ENCODE results near the gene DDX54.
"Not testable (repeated sequence)": the region's sequence is repeated elsewhere in the genome, so short reads cannot be mapped to it uniquely, and the experiment has no call there.

Gene DDX54

DNA sequence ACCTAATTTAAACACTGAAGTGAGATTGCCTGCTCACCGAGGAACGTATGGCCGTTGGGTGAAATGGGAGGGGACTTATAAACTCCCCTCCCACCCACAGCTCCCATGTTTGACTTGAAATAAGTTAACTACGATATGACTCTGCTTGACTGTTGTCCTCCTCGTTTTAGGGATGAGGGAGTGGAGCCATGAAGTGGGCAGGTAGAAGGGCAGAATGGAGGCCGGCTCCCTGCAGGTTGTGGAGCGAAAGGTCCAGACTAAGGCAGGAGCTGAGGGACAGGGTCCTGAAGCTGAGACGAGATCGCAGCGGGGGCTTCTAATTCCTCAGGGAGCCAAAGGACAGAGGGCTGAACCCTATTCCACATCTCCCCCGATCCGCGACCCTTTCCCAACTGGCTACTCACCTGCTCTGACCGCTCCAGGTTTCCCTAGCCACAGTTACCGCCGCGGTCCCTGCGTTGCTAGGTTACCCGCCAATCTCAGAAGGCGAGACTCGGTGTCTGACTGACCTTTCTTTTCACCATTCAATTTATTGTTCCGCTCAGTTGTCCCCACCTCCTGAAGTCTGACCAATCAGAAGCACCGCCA, 35.4 kb upstream of the DDX54 start:
- DNase-seq (ENCODE audit: low read depth), result no peak

DNA sequence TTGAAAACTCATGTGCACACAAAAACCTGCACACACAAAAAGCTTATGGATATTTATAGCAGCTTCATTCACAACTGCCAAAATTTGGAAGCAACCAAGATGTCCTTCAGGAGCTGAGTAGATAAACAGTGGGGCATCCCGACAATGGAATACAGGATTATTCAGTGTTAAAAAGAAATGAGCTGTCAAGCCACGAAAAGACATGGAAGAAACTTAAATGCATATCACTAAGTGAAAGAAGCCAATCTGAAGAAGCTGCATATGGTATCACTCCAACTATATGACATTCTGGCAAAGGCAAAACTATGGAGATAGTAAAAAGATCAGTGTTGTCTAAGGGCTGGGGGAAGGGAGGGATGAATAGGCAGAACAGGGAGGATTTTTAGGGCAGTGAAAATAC, 30.7 kb upstream of the DDX54 start:
- DNase-seq (ENCODE audit: low read depth), result no peak

DNA sequence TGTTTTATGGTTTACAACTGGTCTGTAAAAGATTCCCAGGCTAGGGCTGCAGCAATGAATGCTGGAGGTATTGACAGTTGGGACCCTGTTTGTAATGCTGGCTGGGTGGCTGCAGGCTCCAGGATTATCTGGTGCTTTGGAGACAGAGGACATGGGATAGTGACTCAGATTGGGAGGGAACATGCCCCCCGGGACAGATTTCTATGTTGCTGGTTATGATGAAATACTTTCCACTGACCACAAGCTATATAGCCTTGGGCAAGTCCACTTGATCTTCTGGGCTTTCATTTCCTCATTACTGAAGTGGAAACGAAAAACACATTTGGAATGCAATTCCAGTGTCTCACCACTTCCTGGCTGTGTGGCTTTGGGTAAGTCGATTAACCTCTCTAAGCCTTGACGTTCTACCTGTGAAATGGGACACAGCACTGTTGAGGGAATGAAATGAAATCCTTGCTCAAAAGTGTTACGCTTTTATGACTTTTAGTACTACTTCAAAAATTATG, 29.7 kb upstream of the DDX54 start:
- DNase-seq (ENCODE audit: low read depth), result peak; percentile 97

DNA sequence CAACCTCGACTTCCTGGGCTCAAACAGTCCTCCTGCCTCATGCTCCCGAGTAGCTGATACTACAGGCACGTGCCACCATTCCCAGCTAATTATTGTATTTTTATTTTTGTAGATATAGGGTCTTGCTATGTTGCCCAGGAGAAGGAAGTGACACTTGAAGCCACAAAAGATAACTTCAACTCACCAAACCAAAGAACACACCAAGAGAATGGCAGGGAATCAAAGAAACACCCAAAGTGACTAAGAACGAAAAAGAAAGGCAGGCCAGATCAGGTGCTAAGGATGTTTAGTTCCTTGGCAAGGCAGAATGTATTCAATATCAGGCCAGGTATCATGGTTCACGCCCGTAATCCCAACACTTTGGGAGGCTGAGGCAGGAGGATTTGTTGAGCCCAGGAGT, 25.9 kb upstream of the DDX54 start:
- no peak for DNase-seq (ENCODE audit: low read depth)

DNA sequence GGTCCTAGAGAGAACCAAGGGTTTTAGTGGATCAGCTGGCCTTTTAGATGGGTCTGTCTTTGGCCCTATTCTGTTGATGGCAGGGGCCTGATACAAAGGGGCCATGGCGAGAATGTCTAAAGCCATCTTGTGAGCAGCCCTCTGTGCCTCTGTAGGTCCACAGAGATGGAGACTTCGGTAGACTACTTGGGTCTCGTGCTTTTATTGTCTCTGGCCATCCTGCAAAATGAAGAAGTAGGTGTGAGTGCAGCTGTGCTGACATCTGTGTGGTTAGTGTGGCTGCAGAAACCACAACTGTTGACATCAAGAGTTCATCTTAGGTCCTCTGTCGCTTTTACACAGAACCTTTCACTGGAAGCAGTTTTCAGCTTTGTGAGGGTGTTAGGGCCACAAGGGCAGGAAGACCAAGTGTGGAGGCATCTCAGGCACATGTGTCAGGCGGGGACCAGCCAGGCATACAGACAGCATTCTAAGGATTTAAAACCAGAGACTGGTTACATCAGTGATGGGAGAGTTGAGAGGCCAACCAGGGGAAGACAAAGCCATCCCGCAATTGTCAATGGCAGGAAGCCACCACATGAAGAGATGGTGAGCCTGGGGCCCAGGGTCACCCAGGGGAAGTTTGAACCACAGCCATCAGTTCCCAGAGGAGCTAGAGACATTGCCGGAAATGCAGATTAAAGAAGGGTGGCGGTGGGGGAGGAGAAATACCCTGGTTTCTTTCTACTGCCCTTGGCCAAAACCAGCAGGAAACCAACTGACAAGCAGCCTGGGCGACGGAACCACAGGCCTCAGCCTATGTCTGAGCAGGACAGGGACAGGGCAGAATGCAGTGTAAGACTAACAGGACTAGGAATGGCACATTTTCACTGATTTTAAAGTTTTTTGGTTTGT, 23.0 kb upstream of the DDX54 start:
- DNase-seq (ENCODE audit: low read depth), result no peak

DNA sequence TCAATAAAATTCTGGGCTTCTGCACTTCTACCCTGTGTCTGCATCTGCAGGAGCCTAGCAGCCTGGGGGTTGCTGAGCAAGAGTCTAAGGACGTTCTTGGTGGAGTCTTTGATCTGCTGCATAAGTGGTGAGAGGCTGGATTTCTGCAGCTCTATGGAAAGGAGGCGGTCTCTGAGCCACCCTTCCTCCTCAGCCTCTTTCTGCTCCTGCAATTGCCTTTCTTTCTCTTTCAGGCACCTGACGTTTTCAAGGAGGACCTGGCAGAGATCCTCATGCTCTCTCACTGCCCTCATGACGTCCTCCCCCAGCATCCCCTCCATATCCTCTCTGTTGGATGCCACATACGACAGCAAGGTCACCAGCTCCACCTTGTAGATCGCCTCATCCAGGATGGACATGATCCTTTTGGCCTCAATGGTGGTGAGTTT, 22.3 kb upstream of the DDX54 start:
- no peak for DNase-seq (ENCODE audit: low read depth)

DNA sequence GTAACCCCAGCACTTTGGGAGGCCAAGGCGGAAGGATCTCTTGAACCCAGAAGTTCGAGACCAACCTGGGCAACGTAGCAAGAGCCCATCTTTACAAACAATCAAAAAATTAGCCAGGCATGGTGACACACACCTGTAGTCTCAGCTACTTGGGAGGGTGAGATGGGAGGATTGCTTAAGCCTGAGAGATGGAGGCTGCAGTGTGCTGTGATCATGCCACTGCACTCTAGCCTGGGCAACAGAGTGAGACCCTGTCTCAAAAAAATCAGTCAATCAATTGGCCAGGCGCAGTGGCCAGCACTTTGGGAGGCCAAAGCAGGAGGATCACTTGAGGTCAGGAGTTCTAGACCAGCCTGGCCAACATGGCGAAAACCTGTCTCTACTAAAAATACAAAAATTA, 21.5 kb upstream of the DDX54 start:
- not testable (repeated sequence) for DNase-seq (ENCODE audit: low read depth)

DNA sequence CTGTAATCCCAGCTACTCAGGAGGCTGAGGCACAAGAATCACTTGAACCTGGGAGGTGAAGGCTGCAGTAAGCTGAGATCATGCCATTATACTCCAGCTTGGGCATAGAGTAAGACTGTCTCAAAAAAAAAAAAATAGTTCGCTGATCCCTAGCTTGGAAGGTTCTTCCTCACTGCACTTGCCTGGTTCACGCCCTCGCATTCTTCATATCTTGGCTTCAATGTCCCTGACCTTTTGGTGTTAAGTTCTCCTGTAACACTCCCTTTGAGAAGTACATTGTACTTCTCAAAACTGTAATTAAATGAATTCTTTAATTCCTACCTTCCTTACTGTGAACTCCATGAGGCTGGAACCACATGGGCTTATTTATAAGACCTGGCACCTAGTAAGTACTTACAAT, 19.5 kb upstream of the DDX54 start:
- no peak for DNase-seq (ENCODE audit: low read depth)

DNA sequence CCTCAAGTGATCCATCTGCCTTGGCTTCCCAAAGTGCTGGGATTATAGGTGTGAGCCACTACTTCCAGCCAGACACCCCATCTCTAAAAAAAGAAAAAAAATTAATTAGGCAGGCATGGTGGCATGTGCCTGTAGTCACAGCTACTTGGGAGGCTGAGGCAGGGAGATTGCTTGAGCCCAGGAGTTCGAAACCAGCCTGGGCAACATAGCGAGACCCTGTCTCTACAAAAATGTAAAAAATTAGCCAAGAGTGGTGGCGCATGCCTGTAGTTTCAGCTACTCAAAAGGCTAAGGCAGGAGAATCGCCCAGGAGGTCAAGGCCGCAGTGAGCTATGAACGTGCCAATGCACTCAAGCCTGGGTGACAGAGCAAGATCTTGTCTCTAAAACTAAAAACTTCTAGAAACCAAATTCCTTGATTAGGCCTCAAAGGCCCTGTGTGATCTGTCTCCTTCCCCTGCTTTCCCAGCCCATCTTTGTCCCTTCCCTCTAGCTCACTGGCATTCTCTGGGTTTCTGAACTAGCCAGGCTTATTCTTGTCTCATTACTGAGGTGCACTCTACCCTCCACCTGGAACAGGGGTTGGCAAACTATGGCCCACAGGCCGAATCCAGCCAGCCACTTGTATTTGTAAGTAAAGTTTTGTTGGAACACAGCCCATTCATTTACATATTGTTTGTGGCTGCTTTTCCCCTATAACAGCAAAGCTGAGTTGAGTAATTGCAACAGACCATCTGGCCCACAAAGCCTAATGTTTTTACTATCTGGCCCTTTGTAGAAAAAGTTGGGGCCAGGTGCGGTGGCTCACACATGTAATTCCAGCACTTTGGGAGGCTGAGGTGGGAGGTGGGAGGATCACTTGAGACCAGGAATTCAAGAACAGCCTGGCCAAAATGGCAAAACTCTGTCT, 18.8 kb upstream of the DDX54 start:
- DNase-seq (ENCODE audit: low read depth), result no peak

DNA sequence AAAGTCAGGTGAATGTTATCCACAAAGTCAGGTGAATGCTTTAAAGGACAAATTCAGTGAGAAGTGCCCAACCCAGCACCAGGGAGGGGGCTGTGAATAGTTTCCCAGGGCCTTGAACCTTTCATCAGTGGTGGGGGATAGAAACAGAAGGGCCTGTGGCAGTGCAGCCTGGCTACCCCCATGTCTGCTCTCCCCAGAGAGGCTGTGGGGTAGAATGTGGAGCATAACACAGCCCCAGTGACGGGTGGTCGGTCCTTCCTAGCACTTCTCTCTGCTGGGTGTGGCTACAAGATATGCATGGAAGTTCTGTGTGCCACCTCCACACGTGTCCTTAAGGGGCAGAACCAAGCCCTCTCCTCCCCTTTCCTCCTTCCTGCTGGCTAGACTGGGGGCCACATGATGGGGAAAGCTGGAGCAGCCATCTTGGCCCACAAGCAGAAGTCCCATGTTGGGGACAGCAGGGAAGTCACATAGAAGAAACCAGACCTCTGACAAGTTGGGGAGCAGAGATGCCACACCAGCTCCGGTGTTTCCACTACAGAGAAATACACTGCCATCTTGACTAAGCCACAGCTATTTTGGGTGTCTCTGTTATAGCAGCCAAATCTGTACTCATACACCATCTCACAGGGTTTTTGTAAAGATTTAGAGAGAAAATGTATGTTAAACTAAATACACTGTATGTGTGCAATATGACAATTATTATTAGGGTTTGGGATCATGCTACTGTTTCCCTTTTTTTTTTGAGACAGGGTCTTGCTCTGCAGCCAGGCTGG, 17.2 kb upstream of the DDX54 start:
- no peak for DNase-seq (ENCODE audit: low read depth)

DNA sequence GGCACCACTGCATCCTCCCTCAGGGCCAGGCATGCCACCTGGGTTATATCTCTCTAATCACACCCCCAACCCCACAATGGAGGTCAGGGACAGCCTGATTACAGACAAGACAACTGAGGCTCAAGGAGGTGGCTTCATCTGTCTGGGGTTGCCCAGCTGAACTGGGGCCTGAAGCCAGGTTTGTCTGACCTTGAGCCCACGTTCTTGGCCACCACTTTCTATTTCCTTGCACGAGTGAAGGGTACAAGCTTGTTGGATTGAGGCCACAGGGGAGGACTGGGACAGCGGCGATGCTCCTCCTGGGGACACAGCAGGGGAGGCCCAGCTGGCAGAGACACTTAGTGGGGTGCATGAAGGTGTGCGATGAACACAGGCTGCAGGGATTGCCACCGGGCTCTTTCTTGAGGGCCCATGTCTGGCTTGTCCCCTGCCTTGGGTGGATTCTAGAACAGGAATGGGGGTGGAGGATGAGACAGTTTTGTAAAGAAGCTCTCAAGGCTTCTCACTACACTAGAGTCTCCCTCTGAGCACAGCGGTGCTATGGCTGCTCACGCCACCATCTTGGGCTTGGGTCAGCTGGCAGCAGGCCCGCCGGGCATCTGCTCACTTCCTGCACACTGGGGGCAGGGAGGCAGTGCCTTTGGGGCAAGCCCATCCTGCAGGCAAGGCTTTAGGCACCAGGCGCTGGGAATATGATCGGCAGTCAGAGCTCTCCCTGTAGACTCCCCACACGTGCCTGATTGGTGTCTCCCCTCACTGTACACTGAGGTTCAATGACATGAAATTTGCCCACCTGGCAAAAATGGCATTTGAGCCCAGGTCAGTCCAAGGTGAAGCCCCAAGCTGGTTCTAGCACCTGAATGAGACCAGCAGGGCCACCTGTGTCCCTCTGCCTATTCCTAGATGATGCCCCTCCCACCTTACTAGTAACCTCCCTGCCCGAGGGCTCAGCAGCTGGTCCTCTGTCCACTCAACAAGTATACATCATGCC, 16.2 kb upstream of the DDX54 start:
- DNase-seq (ENCODE audit: low read depth), result no peak

DNA sequence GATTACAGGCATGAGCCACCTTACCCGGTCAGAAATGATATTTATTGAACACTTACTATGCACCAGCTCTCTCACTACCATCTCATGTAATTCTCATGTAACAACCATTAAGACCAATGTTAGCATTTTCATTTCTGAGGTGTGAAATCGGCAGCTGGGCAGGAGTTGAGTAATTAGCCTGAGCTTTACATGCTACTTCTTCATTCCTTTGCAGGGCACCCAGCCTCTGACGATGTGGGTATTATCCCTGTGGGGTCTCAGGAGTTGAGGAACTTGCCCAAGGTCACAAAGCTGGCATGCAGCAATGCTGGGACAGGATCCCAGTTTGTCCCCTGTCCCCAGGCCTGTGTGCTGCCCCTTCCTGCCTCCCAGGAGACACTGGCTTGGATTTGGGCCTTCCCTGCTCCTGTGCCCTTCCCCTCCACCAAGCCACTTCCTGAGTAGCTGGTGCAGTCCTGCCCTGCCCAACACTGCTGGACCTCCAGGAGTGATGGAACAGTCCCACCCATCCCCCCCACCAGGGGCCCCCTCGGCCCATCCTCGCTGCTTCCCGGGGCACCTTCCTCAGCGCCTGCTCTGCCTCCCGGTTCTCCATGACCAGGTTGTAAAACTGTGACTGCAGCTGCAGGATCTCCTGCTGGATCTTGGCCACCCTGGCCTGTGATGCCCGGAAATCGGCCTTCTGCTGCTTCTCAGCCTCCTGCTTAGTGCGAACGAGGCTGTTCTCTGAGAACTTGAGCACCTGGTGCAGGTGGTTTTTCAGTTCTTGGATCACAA, 14.9 kb upstream of the DDX54 start:
- DNase-seq (ENCODE audit: low read depth), result no peak

DNA sequence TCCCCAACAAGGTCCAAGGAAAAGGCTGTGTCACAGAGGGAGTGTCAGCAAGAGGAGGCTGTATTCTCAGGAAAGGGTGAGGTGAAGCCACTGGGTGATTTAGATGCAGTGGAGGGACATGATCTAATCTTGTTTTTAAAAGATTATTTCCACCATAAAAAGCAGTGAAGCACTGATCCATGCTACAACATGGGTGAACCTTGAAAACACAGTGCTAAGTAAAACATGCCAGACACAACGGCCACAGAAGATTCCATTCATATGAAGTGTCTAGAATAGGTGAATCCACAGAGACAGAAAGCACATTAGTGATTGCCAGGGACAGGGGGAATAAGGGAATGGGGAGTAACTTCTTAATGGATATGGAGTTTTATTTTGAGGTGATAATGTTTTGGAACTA, 13.0 kb upstream of the DDX54 start:
- DNase-seq (ENCODE audit: low read depth), result no peak

DNA sequence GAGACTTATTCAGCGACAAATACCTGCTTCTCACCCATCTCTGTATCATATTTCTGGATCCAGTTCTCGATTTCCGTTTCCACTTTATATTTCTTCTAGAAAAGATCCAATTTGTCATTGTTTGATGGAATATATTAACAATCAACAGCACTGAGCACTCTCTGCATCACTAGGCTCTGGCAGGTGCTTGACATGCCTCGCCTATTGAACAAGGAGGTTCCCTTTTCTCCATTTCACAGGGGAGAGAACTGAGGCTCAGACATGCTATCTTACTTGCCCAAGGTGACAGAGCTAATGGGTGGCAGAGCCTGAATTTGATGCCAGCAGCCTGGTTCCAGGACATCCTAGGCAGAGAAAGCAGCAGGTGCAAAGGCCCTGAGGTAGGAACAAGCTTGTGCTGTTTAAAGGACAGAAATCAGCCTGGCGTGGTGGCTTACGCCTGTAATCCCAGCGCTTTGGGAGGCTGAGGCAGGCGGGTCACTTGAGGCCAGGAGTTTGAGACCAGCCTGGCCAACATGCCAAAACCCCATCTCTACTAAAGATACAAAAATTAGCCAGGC, 12.3 kb upstream of the DDX54 start:
- no peak for DNase-seq (ENCODE audit: low read depth)

DNA sequence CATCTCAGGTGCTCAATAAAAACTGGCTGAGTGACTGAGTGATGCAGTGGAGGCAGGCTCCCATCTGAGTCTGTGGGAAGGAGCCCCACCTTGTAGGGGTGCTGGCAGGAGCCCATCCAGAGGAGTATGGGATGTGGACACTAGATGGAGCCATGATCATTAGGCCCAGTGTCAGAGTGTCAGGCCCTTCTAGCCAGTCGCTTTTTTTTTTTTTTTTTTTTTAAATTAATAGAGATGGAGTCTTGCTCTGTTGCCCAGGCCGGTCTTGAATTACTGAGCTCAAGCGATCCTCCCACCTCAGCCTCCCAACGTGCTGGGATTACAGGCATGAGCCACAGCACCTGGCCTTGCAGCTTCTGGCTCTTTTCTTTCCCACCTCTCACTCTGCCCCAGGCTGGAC, 11.7 kb upstream of the DDX54 start:
- peak; percentile 47 for DNase-seq (ENCODE audit: low read depth)

DNA sequence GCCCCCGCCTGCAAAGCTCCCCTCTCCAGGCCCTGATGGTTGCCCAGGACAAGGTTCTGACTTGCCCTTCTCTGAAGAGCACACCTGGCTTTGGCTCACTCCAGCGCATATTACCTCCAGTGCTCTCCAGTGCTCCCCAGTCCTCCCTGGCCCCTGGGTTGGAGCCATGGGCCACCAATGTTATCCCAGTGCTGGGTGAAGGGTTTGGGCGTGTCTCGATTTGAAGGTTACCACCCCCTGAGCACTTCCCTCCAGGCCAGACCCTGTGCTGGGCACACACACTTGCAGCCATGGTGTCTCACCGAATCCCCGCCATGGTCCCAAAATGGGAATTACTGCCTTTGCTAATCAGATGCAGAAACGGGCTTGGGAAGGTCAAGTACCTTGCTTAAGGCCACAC, 11.3 kb upstream of the DDX54 start:
- DNase-seq (ENCODE audit: low read depth), result no peak

DNA sequence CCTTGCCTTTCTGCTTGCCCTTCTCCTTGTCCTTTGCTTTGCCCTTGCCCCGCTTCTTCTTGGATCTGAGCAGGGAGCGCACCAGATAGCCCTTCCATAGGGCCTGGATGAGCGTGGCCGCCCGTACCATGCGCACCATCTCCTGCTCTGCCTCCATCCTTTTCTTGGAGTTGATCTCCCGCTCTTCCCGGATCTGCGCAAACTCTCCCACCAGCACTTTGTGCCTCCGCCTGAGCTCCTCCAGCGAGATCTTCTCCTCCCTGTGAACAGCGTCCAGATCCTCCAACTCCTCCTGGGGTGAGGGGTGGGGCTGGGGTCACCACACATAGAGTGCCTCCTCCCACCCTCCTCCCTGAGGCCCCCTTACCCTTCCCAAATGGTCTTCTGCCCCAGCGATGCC, 10.3 kb upstream of the DDX54 start:
- no peak for DNase-seq (ENCODE audit: low read depth)

DNA sequence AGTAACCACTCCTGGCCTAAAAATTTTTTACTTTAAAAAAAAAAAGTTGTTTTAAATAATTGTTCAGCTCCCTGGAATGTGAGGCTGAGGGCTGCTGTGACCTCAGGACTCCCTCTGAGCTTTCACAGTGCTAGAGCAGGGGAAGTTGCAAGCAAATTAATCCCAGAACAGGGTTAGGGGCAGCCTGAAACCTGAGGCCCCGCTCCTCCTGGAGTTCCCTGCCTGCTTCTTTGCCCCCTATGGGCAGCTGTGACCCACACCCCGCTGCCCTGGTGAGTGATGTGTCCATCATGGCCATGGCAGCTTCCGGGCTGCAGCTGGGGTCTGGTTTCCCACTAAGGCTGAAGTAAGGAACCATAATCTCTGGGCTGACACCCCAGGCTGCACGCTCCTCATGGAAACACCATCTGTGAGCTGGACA, 9.7 kb upstream of the DDX54 start:
- peak; percentile 49 for DNase-seq (ENCODE audit: low read depth)

DNA sequence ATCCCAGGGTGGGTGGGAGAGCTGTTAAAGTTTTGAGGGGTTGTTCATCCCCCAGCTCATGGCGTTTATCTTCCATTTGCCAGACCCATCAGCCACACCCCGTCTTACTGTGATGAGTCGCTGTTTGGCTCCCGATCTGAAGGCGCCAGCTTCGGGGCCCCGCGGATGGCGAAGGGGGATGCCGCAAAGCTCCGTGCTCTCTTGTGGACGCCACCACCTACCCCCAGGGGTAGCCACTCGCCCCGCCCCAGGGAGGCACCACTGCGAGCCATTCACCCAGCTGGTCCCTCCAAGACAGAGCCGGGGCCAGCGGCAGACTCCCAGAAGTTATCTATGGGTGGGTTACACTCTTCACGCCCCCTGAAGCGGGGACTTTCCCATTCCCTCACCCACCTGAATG, 5.9 kb upstream of the DDX54 start:
- no peak for DNase-seq (ENCODE audit: low read depth)

Data from HS-5 (cell line).